ENCODE measurements around the gene ACTRT3.

ACTRT3 gene

GRCh38 chr3:169769287-169770181, at the start of gene ACTRT3:
Gene ACTRT3, minus strand, starts transcription at chr3:169769561. Its CDS starts 41 bp downstream, at chr3:169769520.
- peak; percentile 25 for DNase-seq (ENCODE audit: extremely low read depth, low read depth)
- no peak for TF ChIP-seq CTCF (IDR thresholded peaks at IDR 0.05; ENCODE audit: low read depth, low read length, missing control alignments)

GRCh38 chr3:169818316-169818715, 49.0 kb upstream of the ACTRT3 start:
- no peak for TF ChIP-seq CTCF (IDR thresholded peaks at IDR 0.05; ENCODE audit: low read depth, low read length, missing control alignments)
- no peak overlapping the region for H3K4me3 ChIP-seq (replicated peaks; ENCODE audit: low read depth, low read length)
- DNase-seq (ENCODE audit: extremely low read depth, low read depth), result no peak

More at GRCh38 chr3:169769287-169770181, at the start of gene ACTRT3:
- H3K4me3 ChIP-seq (replicated peaks; ENCODE audit: low read depth, low read length), result peak within 1 kb of the TSS; percentile 50

GRCh38 chr3:169815590-169816150, 46.3 kb upstream of the ACTRT3 start:
- H3K4me3 ChIP-seq (replicated peaks; ENCODE audit: low read depth, low read length), result no peak overlapping the region
- no peak for TF ChIP-seq CTCF (IDR thresholded peaks at IDR 0.05; ENCODE audit: low read depth, low read length, missing control alignments)
- no peak for DNase-seq (ENCODE audit: extremely low read depth, low read depth)

GRCh38 chr3:169813757-169814517, 44.6 kb upstream of the ACTRT3 start:
- H3K4me3 ChIP-seq (replicated peaks; ENCODE audit: low read depth, low read length), result no peak overlapping the region
- TF ChIP-seq CTCF (IDR thresholded peaks at IDR 0.05; ENCODE audit: low read depth, low read length, missing control alignments), result peak; percentile 19
- no peak for DNase-seq (ENCODE audit: extremely low read depth, low read depth)

GRCh38 chr3:169813278-169813677, 43.9 kb upstream of the ACTRT3 start:
- DNase-seq (ENCODE audit: extremely low read depth, low read depth), result no peak
- H3K4me3 ChIP-seq (replicated peaks; ENCODE audit: low read depth, low read length), result peak overlapping the region; percentile 55
- TF ChIP-seq CTCF (IDR thresholded peaks at IDR 0.05; ENCODE audit: low read depth, low read length, missing control alignments), result no peak

GRCh38 chr3:169812332-169813235, 43.2 kb upstream of the ACTRT3 start, which contains the start of the genes LRRC34 and LRRIQ4:
Gene LRRC34, minus strand, starts transcription at chr3:169812904. Its CDS starts 356 bp downstream, at chr3:169812548.
Gene LRRIQ4, plus strand, starts transcription at chr3:169812870. Its CDS starts 9,052 bp downstream, at chr3:169821922.
- no peak for TF ChIP-seq CTCF (IDR thresholded peaks at IDR 0.05; ENCODE audit: low read depth, low read length, missing control alignments)
- DNase-seq (ENCODE audit: extremely low read depth, low read depth), result peak; percentile 89

More at GRCh38 chr3:169812332-169813235, 43.2 kb upstream of the ACTRT3 start, which contains the start of the genes LRRC34 and LRRIQ4:
- peak within 1 kb of the TSS; percentile 55 for H3K4me3 ChIP-seq (replicated peaks; ENCODE audit: low read depth, low read length)
